PC-9 (cell line): ENCODE measurements around the gene MINDY4.

Experiments used
- CTCF ChIP-seq: fragments of 200-600 bp; sonication (generic); conservative IDR thresholded peaks from 2 replicates; pipeline ENCODE4 v1.6.1; 2017; ENCODE audit warnings: mixed run types, antibody characterized with exemption, mild to moderate bottlenecking, moderate library complexity
- EZH2 ChIP-seq: fragments of 200-600 bp; sonication (generic); IDR thresholded peaks from 2 replicates; pipeline ENCODE4 v1.8.0; 2017; ENCODE audit warnings: antibody characterized with exemption, low read depth

- TF ChIP-seq CTCF (no peak), EZH2 (no peak)
These were observed 134.1 kb downstream of the MINDY4 start for GRCh38 chr7:30905078-30906012.
